ENCODE results near the gene TIAM1. TPM values are rescaled to one million over a fixed set of nuclear protein-coding genes. Genes with fewer than 3 reads are reported as not detected.
A peak's percentile ranks its signal among the peaks of the same experiment; 100 is the strongest.

The TIAM1 gene
- total RNA-seq, result 13.6 and 16.3 TPM in 2 replicates

GRCh38 chr21:31343680-31344480, at the start of gene TIAM1:
Gene TIAM1, minus strand, starts transcription at chr21:31344261. Its CDS starts 77,289 bp downstream, at chr21:31266972.
- Histone ChIP-seq H4K20me1 (ENCODE audit: insufficient read depth, low read length) (no peaks in the 10 kb centered on the region), H3K9me3 (ENCODE audit: low read depth, low read length) (no peaks in the 10 kb centered on the region), H3K79me2 (ENCODE audit: insufficient read depth, low read length) (peaks cover 9% of the 10 kb centered on the region), H3K36me3 (ENCODE audit: insufficient read depth, low read length) (no peaks in the 10 kb centered on the region), H3K4me1 (ENCODE audit: insufficient read depth, low read length) (peaks cover 10% of the 10 kb centered on the region), H3K27me3 (ENCODE audit: insufficient read depth, low read length) (no peaks in the 10 kb centered on the region), H3K4me2 (ENCODE audit: insufficient read depth, low read length) (peak within 1 kb of the TSS; percentile 93), H3K4me3 (ENCODE audit: insufficient read depth, low read length) (peak within 1 kb of the TSS; percentile 82), H2AFZ (ENCODE audit: low read length) (peak within 1 kb of the TSS; percentile 96), H3K27ac (ENCODE audit: low read depth, low read length) (peak within 1 kb of the TSS; percentile 4)
- TF ChIP-seq, protein P1, sequence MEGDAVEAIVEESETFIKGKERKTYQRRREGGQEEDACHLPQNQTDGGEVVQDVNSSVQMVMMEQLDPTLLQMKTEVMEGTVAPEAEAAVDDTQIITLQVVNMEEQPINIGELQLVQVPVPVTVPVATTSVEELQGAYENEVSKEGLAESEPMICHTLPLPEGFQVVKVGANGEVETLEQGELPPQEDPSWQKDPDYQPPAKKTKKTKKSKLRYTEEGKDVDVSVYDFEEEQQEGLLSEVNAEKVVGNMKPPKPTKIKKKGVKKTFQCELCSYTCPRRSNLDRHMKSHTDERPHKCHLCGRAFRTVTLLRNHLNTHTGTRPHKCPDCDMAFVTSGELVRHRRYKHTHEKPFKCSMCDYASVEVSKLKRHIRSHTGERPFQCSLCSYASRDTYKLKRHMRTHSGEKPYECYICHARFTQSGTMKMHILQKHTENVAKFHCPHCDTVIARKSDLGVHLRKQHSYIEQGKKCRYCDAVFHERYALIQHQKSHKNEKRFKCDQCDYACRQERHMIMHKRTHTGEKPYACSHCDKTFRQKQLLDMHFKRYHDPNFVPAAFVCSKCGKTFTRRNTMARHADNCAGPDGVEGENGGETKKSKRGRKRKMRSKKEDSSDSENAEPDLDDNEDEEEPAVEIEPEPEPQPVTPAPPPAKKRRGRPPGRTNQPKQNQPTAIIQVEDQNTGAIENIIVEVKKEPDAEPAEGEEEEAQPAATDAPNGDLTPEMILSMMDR (IDR thresholded peaks at IDR 0.05; ENCODE audit: extremely low read depth, low read depth, low read length), result no peak
- peak; percentile 93 for DNase-seq (ENCODE audit: insufficient read length, low spot score, missing footprints)

GRCh38 chr21:31387560-31388186, 43.6 kb upstream of the TIAM1 start:
- Histone ChIP-seq H3K27me3 (ENCODE audit: insufficient read depth, low read length) (peaks cover 5% of the 10 kb centered on the region), H3K4me3 (ENCODE audit: insufficient read depth, low read length) (no peak overlapping the region), H3K36me3 (ENCODE audit: insufficient read depth, low read length) (no peaks in the 10 kb centered on the region), H3K4me2 (ENCODE audit: insufficient read depth, low read length) (no peak overlapping the region), H3K9me3 (ENCODE audit: low read depth, low read length) (no peaks in the 10 kb centered on the region), H2AFZ (ENCODE audit: low read length) (no peak overlapping the region), H3K27ac (ENCODE audit: low read depth, low read length) (no peak overlapping the region), H4K20me1 (ENCODE audit: insufficient read depth, low read length) (no peaks in the 10 kb centered on the region), H3K4me1 (ENCODE audit: insufficient read depth, low read length) (no peaks in the 10 kb centered on the region), H3K79me2 (ENCODE audit: insufficient read depth, low read length) (no peaks in the 10 kb centered on the region)
- TF ChIP-seq, protein P1 (IDR thresholded peaks at IDR 0.05; ENCODE audit: extremely low read depth, low read depth, low read length), result no peak
- no peak for DNase-seq (ENCODE audit: insufficient read length, low spot score, missing footprints)

GRCh38 chr21:31386006-31386405, 41.9 kb upstream of the TIAM1 start:
- Histone ChIP-seq H3K4me3 (ENCODE audit: insufficient read depth, low read length) (no peak overlapping the region), H3K4me1 (ENCODE audit: insufficient read depth, low read length) (no peaks in the 10 kb centered on the region), H4K20me1 (ENCODE audit: insufficient read depth, low read length) (no peaks in the 10 kb centered on the region), H3K9me3 (ENCODE audit: low read depth, low read length) (no peaks in the 10 kb centered on the region), H3K79me2 (ENCODE audit: insufficient read depth, low read length) (no peaks in the 10 kb centered on the region), H3K27me3 (ENCODE audit: insufficient read depth, low read length) (peaks cover 5% of the 10 kb centered on the region), H2AFZ (ENCODE audit: low read length) (no peak overlapping the region), H3K36me3 (ENCODE audit: insufficient read depth, low read length) (no peaks in the 10 kb centered on the region), H3K27ac (ENCODE audit: low read depth, low read length) (no peak overlapping the region), H3K4me2 (ENCODE audit: insufficient read depth, low read length) (no peak overlapping the region)
- TF ChIP-seq, protein P1 (IDR thresholded peaks at IDR 0.05; ENCODE audit: extremely low read depth, low read depth, low read length), result no peak
- DNase-seq (ENCODE audit: insufficient read length, low spot score, missing footprints), result no peak

- no peaks in the 10 kb centered on the region for H4K20me1 ChIP-seq (ENCODE audit: insufficient read depth, low read length)
- no peak for DNase-seq (ENCODE audit: insufficient read length, low spot score, missing footprints)
- no peaks in the 10 kb centered on the region for H3K4me1 ChIP-seq (ENCODE audit: insufficient read depth, low read length)
- H3K27me3 ChIP-seq (ENCODE audit: insufficient read depth, low read length), result peaks cover 5% of the 10 kb centered on the region
- H3K4me3 ChIP-seq (ENCODE audit: insufficient read depth, low read length), result no peak overlapping the region
- no peak overlapping the region for H2AFZ ChIP-seq (ENCODE audit: low read length)
- no peaks in the 10 kb centered on the region for H3K9me3 ChIP-seq (ENCODE audit: low read depth, low read length)
- no peak overlapping the region for H3K4me2 ChIP-seq (ENCODE audit: insufficient read depth, low read length)
- no peak overlapping the region for H3K27ac ChIP-seq (ENCODE audit: low read depth, low read length)
- H3K36me3 ChIP-seq (ENCODE audit: insufficient read depth, low read length), result no peaks in the 10 kb centered on the region
- TF ChIP-seq, protein P1 (IDR thresholded peaks at IDR 0.05; ENCODE audit: extremely low read depth, low read depth, low read length), result no peak
- no peaks in the 10 kb centered on the region for H3K79me2 ChIP-seq (ENCODE audit: insufficient read depth, low read length)
Measured at GRCh38 chr21:31383770-31384169, 39.7 kb upstream of the TIAM1 start.
